NCI-H2081 (cell line): ENCODE results near the gene ZMYND8.
"Not testable (repeated sequence)": the region's sequence is repeated elsewhere in the genome, so short reads cannot be mapped to it uniquely, and the experiment has no call there.

Experiments
- DNase-seq, 2 experiments: peaks; one replicate each; lab custom pipeline; 2025; lab: John Stamatoyannopoulos, UW

ZMYND8 gene

DNA sequence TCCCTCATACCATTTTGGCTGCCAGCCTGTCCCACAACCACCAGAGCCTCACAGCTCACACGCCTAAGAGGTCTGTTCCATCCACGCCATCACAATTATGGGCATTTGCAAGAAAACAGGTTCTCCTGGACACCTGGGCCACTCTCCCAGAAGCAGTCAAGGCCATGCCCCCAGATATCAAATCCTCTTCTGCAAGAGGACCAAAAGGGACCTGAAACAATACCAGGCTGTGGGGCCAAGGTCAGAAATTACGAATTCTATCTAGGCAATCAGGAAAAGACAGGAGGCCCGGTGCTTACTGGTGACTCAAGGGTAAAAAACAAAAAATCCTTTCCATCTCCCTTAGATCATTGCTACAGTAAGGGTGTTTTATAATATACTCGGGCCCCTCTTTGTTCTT, 69.8 kb downstream of the ZMYND8 start:
- no peak for DNase-seq

- peak in 1 of 2 experiments; percentile 7 for DNase-seq
Observed at GRCh38 chr20:47285189-47285588, 71.3 kb downstream of the ZMYND8 start.

DNA sequence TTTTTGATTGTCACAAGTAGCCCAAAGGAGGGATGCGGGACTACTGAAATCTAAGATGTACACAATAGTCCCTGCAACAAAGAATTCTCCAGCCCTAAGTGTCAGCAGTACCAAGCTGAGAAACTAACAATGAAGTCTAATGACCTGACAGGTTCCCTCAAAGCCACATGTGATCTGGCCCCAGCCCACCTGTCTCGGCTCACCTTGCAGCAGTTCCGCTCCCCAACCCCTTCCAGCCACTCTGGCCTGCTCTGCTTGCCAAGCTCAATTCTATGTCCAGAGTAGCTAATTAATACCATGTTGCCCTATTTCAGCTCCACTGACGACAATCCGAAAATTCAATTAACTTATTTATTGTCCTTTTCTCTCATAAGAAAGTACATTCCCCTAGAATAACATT, 72.1 kb downstream of the ZMYND8 start:
- DNase-seq, result no peak

GRCh38 chr20:47283411-47283810, 73.1 kb downstream of the ZMYND8 start:
- no peak for DNase-seq

DNA sequence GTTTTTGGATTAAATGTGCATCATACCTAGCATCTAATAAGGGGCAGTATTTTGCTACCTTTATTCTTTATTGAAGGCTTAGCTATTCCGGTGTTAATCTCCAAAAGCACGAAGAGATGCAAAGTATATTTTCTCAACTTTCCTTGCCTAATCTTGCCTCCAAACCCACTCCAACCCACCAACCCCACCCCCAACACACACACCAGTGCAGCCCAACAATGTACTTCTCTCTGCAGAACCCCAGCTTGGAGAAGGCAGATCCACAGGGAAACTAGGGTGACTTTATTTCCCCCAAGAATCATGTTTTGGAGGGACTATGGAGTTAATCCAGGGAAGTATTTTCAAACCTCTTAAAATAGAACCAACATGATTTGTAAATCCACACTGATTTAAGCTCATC, 73.6 kb downstream of the ZMYND8 start:
- no peak for DNase-seq

GRCh38 chr20:47281376-47281775, 75.1 kb downstream of the ZMYND8 start:
- peak; percentile 54 to 79 for DNase-seq

DNA sequence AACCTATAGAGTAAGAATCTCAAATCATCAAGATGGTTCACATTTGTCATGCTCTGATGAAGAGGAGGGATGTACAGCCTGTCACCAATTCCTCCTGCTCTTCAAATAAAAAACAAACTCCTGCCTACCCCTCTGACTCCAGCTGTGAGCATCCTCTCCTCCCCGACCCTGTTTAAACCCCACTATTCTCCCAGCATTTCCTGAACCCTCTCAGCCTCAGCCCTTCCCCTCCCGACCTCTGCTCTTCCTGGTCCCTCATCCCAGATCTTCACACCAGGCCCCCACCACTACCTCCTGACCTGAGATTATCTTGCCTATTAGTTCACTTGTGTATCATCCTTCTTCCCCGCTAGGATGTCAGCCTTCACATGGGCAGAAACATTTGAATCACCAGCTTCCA, 75.8 kb downstream of the ZMYND8 start:
- DNase-seq, result no peak

DNA sequence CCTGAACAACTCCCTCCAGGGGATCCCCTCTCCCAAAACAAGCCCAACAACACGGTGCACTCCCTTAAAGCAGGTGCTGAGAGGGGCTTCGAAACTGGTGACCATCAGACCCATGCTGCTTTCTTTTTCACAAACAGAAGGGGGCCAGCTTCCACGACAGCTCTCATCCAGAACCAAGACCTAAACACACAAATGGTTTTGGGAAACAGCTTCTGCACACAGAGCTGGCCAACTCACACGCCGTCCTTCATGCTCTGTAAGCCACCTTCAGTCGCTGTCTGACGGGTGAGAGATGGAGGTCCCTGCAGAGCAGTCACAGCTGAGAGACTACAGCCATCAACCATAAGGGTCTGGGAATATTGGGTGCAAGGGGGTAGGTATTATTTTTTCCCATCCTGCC, 76.3 kb downstream of the ZMYND8 start:
- no peak for DNase-seq

- no peak for DNase-seq
Observed at GRCh38 chr20:47278907-47279348, 77.6 kb downstream of the ZMYND8 start.

DNA sequence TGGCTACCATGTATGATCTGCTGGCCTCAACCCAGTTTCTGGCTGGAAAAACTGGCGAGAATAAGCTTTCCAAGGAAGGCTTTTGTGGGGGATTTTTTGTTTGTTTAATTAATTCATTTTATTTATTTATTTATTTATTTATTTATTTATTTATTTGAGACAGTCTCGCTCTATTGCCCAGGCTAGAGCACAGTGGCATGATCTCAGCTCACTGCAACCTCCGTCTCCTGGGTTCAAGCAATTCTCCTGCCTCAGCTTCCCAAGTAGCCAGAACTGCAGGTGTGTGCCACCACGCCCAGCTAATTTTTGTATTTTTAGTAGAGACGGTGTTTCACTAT, 79.0 kb downstream of the ZMYND8 start:
- not testable (repeated sequence) for DNase-seq

DNA sequence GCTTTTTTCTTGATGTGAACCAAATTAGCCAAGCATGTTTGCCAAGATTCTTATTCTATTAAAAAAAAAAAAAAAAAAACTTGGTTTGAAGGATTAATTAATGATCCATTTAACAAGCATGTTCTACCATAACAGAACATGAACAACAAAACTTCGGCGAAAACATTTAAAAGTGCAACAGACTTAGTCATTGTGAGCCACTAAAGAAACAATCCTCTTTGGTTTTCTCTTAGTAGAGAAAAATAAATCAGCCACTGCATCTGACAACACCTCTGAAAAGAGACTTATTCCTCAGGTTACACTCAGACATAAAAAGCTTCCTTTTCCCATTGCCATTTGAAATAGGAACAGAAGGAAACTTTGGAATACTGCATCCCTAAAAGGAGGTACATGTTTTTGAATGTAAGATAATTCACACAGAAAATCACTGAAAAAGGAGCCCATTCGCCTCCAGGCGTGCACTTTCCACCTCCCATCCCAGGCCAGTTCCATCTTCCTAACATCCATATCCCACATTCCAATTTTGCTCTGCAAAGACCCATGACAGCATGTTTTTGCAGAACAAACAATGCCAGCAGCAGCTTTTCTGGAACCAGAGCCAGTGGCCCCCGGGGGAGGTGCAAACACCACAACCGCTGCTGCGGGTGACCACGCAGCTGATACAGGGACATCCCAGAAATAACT, 79.5 kb downstream of the ZMYND8 start:
- DNase-seq, result peak; percentile 28 to 37

- DNase-seq, result no peak
Observed at GRCh38 chr20:47276251-47276650, 80.2 kb downstream of the ZMYND8 start.

DNA sequence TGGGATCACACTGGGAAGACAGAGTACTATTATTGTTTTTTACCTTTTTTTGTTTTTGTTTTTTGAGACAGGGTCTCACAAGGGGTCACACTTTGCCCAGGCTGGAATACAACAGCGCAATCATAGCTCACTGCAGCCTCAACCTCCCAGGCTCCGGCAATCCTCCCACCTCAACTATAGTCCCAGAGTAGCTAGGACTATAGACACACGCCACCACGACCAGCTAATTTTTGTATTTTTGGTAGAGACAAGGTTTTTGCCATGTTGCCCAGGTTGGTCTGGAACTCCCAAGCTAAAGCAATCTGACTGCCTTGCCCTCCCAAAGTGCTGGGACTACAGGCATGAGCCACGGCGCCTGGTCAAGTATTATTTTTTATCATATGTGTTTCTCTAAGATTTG, 81.0 kb downstream of the ZMYND8 start:
- DNase-seq, result no peak

DNA sequence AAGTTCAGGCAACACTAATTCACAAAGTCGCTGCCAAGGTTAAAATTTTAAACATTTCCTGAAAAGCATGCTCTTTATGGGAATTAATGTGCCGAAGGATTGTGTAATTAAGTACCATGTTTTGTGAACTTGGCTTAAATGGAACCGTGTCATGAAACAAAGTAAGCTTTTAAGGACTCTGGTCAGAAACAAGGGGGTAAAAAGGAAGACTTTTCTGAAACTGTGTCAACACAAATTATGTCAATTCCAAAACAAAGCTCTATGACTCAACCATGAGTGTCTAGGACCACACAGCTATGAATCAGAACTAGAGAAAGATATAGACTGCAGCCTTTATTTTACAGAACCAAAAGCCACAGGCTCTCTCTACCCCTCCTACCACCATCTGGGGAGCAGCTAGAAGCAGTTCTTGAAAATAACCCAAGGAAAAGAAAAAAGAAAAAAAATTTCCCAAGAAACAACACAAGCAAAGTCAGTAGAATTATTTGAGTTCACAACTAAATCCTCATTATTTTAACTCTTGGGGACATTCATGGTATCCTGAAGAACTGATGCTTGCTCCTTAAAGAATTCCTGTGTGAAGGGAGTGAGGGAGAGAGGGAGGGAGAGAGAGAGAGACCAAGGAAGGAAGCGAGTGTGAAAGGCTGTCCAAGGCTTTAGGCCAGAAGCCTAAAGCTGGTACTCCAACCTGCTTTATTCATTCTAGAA, 81.9 kb downstream of the ZMYND8 start:
- DNase-seq, result no peak

- no peak for DNase-seq
Observed at GRCh38 chr20:47273591-47274235, 82.8 kb downstream of the ZMYND8 start.

DNA sequence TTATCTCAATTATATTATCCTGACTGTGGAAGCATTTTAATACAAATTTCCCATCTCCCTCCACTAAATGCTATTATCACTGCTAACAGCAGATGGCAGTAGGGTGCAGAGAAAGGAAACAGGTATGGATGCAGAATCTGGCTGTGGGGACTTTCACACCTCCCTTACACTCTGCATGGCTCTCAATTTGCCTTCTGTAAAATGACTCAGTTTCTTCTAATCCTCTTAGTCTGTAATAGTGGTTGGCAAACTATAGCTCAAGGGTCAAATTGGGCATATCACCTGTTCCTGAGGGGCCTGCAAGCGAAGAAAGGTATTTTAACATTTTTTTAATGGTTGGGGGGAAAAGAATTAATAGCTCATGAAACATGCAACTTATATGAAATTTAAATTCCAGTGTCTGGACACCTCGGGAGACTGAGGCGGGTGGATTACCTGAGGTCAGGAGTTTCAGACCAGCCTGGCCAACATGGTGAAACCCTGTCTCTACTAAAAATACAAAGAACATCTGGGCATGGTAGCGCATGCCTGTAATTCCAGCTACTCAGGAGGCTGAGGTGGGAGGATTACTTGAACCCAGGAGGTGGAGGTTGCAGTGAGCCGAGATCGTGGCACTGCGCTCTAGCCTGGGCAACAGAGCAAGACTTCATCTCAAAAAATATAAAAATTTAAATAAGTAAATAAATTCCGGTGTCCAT, 83.5 kb downstream of the ZMYND8 start:
- DNase-seq, result peak; percentile 62 to 72

GRCh38 chr20:47271046-47271615, 85.4 kb downstream of the ZMYND8 start:
- DNase-seq, result no peak

DNA sequence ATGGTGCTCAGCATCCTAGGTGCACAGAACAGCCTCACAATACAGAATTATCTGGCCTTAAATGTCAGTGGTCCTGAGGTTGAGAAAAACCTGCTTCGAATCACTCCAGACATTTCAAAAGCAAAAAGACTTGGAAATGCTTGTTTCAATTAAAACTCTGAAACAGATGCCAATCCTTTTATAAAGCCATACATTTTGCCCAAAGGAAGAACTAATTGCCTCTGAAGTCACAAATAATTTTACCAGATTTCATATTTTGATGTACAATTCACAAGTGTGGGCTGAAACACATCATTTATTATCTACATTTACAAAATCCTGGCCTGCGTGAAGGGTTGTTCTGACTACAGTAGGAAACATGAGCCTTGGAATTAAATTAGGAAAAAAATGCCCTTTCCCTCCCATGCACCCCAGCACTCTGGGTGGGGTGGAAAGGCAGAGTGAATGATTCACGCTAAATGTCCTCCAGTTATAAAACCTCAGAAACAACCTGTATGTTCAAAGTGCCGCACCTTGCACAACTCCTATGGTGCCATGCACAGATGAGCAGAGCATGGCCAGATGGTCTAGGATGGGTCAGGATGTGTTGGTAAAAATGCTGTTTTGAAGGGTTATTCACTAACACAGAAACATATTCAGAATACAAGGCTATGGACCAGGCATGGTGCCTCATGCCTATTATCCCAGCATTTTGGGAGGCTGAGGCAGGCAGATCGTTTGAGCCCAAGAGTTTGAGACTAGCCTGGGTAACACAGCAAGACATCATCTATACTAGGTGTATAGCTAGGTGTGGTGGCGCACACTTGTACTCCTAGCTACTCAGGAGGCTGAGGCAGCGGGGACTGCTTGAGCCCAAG, 87.0 kb downstream of the ZMYND8 start:
- DNase-seq, result no peak

DNA sequence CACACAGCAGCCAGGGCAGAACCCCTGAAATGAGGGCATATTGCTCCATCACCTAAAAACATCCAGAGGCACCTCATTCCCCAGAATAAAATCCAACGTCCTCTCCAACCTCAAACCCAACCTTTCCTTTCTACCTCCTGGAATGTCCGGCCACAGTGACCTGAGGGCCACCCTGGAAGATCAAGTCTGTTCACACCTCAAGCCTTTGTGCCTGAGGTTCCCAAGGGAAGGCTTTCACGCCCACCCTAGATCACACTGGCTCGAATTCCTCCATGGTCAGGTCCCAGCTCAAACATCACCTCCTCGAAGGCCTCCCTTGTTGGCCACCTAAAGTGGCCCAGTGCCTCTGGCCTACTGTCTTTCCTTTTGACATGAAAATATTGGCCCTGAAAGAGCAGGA, 88.9 kb downstream of the ZMYND8 start:
- no peak for DNase-seq

DNA sequence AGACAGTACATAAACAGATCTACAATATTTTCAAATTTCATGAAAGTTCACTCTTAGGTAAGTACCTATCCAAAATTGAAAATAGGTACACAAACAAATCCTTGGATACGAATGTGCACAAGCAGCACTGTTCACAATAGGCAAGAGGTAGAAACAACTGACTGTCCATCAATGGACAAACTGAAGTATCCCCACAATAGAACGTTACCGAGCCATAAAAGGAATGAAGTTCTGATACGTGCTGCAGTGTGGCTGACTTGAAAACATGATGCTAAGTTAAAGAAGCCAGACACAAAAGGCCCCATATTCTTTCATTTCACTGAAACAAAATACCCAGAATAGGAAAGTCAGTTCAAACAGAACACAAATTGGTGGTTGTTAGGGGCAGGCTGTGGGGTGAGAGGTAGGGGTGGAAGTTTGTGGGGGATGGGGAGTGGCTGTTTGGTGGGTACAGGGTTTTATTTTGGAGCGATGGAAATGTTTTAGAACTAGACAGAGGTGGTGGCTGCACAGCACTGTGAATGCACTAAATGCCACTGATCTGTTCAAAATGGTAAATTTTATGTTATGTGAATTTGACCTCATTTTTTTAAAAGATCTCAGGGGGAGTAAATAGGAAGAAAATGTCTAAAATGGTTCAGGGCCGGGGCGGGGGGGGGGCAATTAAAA, 89.5 kb downstream of the ZMYND8 start:
- DNase-seq, result no peak

GRCh38 chr20:47265984-47266383, 90.5 kb downstream of the ZMYND8 start:
- no peak for DNase-seq
